ENCODE data around the gene TTLL10. TPM values are rescaled to one million over a fixed set of nuclear protein-coding genes. Genes with fewer than 3 reads are reported as not detected.

The TTLL10 gene
- total RNA-seq, 1 donor from 2014 or later: not detected

DNA sequence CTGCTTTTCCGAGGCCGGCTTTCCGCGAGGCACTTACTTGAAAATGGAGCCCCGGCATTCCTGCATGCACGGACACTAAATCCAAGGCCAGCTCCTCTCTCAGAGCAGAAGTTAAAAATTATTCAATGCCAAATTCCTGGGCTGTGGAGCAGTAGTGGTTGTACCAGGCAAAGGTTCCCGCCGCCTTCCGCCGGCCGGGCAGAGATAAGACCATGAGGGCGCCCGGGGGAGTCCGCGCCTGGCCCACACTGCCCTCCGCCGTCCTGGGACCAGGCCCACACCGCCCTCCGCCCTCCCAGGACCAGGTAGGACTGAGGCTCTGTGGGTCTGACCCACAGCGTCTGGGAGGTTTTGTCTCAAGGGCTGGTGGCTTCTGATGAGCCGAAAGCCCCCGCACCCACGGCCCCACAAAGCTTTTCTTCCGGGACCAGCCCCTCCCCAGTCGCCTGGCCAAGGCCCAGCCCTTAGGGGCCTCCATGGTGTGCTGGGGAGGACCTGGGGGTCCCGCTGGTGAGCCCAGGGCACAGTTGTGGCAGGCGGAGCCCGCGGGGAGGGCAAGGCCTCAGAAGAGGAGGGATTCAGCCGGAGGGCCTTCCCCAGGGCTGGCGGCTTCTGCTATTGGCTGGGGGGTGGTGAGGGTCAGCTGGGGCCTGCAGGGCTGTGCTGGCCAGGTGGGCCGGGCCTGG, 45.1 kb upstream of the TTLL10 start:
- Histone ChIP-seq H3K4me1 (ENCODE audit: insufficient read depth, low read length) (no peaks in the 10 kb centered on the region), H3K4me2 (ENCODE audit: low read length) (no peak overlapping the region), H3K9ac (ENCODE audit: low read length) (no peak overlapping the region), H3K9me3 (ENCODE audit: insufficient read depth, low read depth, low read length) (peaks cover 4% of the 10 kb centered on the region), H3K36me3 (ENCODE audit: insufficient read depth, low read length) (no peaks in the 10 kb centered on the region), H3K27ac (ENCODE audit: low read depth, low read length) (no peak overlapping the region), H3K79me2 (ENCODE audit: insufficient read depth, low read length) (no peaks in the 10 kb centered on the region), H3K4me3 (ENCODE audit: insufficient read depth, low read depth, low read length) (no peak overlapping the region), H4K20me1 (ENCODE audit: insufficient read depth, low read length) (no peaks in the 10 kb centered on the region), H2AFZ (ENCODE audit: low read depth, low read length) (no peak overlapping the region), H3K27me3 (ENCODE audit: insufficient read depth, low read length) (no peaks in the 10 kb centered on the region)
- Mint-ChIP-seq H3K27me3 (ENCODE audit: low read depth, unreplicated experiment) (peaks cover 28% of the 10 kb centered on the region), H3K27ac (ENCODE audit: unreplicated experiment) (no peak overlapping the region), H3K9me3 (ENCODE audit: unreplicated experiment) (no peaks in the 10 kb centered on the region), H3K4me1 (ENCODE audit: low read depth, unreplicated experiment) (no peaks in the 10 kb centered on the region), H3K4me3 (ENCODE audit: unreplicated experiment) (no peak overlapping the region), H3K36me3 (ENCODE audit: low read depth, unreplicated experiment) (no peaks in the 10 kb centered on the region)
- no peak for TF ChIP-seq EZH2 (IDR thresholded peaks at IDR 0.05; ENCODE audit: insufficient read depth, low read length)
- TF ChIP-seq, protein P1, sequence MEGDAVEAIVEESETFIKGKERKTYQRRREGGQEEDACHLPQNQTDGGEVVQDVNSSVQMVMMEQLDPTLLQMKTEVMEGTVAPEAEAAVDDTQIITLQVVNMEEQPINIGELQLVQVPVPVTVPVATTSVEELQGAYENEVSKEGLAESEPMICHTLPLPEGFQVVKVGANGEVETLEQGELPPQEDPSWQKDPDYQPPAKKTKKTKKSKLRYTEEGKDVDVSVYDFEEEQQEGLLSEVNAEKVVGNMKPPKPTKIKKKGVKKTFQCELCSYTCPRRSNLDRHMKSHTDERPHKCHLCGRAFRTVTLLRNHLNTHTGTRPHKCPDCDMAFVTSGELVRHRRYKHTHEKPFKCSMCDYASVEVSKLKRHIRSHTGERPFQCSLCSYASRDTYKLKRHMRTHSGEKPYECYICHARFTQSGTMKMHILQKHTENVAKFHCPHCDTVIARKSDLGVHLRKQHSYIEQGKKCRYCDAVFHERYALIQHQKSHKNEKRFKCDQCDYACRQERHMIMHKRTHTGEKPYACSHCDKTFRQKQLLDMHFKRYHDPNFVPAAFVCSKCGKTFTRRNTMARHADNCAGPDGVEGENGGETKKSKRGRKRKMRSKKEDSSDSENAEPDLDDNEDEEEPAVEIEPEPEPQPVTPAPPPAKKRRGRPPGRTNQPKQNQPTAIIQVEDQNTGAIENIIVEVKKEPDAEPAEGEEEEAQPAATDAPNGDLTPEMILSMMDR (IDR thresholded peaks at IDR 0.05; ENCODE audit: insufficient read depth, low read depth, low read length): no peak
- DNase-seq (ENCODE audit: low read depth) (no peak), FAIRE-seq (no peak)

DNA sequence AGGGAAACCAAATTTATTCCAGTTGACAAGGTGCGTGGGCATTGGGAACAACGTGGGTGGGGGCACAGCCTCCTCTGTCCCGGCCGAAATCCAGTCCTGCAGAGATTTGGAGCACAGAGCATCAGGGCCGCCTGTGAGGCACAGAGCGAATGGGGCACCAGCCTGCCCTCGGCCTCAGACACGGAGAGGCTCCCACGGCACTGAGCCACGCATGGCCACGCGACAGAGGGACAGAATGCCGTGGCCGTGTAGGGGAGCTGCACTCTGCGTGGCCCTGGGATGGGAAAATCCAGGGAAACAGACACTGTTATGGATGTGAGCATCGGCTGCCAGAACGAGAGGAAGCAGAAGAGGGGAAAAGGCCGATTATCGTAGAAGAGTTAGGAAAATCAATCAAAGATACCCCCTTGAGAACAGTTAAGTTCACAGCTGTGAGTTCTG, 44.3 kb upstream of the TTLL10 start:
- no peak overlapping the region for H3K9ac ChIP-seq (ENCODE audit: low read length)
- no peak for FAIRE-seq

More for the DNA sequence above, 44.3 kb upstream of the TTLL10 start:
- Mint-ChIP-seq H3K4me1 (ENCODE audit: low read depth, unreplicated experiment) (no peaks in the 10 kb centered on the region), H3K36me3 (ENCODE audit: low read depth, unreplicated experiment) (no peaks in the 10 kb centered on the region), H3K4me3 (ENCODE audit: unreplicated experiment) (no peak overlapping the region), H3K27me3 (ENCODE audit: low read depth, unreplicated experiment) (peaks cover 28% of the 10 kb centered on the region), H3K9me3 (ENCODE audit: unreplicated experiment) (no peaks in the 10 kb centered on the region), H3K27ac (ENCODE audit: unreplicated experiment) (no peak overlapping the region)
- no peaks in the 10 kb centered on the region for H3K36me3 ChIP-seq (ENCODE audit: insufficient read depth, low read length)
- H3K79me2 ChIP-seq (ENCODE audit: insufficient read depth, low read length): no peaks in the 10 kb centered on the region
- H3K4me2 ChIP-seq (ENCODE audit: low read length): no peak overlapping the region
- no peaks in the 10 kb centered on the region for H3K27me3 ChIP-seq (ENCODE audit: insufficient read depth, low read length)
- no peak overlapping the region for H3K4me3 ChIP-seq (ENCODE audit: insufficient read depth, low read depth, low read length)
- no peak overlapping the region for H3K27ac ChIP-seq (ENCODE audit: low read depth, low read length)
- no peak overlapping the region for H2AFZ ChIP-seq (ENCODE audit: low read depth, low read length)
- no peaks in the 10 kb centered on the region for H4K20me1 ChIP-seq (ENCODE audit: insufficient read depth, low read length)
- TF ChIP-seq EZH2 (IDR thresholded peaks at IDR 0.05; ENCODE audit: insufficient read depth, low read length): no peak
- TF ChIP-seq, protein P1 (IDR thresholded peaks at IDR 0.05; ENCODE audit: insufficient read depth, low read depth, low read length): no peak
- no peaks in the 10 kb centered on the region for H3K9me3 ChIP-seq (ENCODE audit: insufficient read depth, low read depth, low read length)
- no peaks in the 10 kb centered on the region for H3K4me1 ChIP-seq (ENCODE audit: insufficient read depth, low read length)
- no peak for DNase-seq (ENCODE audit: low read depth)

Data from astrocyte (in vitro differentiated cells and primary cell).